ENCODE measurements around the gene NTN1.

DNA sequence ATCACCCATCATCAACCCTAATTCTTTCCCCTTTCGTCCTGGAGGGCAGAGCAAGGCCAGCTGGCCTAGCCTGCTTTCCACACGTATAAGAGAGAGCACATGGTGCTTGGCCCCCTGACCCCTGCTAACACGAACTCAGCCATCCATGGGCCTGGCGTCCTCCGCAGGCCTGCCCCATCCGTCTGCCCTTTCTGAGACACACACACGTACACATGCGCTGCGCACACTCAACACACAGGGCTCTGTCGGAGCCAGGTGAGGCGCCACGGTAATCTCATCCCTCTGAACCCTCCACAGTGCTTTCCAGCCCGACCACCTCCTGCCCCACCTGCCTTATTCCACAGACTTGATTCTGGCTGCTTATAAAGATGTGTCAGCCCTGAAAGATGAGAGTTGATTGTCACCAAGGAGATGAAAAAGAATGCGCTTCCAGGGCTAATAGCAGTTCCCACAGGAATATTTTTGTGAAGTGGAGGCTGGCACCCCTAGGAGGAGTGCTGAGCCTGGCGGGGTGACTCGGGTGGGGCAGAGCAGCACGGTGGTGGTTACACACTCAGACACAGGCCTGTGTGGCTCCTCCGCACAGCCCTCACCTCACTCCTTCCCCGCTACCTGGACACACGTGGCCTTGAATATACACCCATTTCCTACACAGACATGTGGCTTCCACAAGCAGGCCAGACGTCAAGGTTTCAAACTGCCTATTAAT is 228.1 kb downstream of the NTN1 start:
- TF ChIP-seq EP300 (IDR thresholded peaks at IDR 0.05) (no peak), POLR2A (IDR thresholded peaks at IDR 0.05) (no peak)
- TF ChIP-seq, protein P1, sequence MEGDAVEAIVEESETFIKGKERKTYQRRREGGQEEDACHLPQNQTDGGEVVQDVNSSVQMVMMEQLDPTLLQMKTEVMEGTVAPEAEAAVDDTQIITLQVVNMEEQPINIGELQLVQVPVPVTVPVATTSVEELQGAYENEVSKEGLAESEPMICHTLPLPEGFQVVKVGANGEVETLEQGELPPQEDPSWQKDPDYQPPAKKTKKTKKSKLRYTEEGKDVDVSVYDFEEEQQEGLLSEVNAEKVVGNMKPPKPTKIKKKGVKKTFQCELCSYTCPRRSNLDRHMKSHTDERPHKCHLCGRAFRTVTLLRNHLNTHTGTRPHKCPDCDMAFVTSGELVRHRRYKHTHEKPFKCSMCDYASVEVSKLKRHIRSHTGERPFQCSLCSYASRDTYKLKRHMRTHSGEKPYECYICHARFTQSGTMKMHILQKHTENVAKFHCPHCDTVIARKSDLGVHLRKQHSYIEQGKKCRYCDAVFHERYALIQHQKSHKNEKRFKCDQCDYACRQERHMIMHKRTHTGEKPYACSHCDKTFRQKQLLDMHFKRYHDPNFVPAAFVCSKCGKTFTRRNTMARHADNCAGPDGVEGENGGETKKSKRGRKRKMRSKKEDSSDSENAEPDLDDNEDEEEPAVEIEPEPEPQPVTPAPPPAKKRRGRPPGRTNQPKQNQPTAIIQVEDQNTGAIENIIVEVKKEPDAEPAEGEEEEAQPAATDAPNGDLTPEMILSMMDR (IDR thresholded peaks at IDR 0.05) = no peak

All from ovary (tissue), 3 donors.